GM19099 (cell line): ENCODE data around the gene MSANTD4.

Source experiments
- POLR2A ChIP-seq: IDR thresholded peaks from 3 replicates; pipeline ENCODE4 v1.6.1; 2011; ENCODE audit warnings: low read depth; ENCODE audit not compliant: insufficient read length; ENCODE audit errors: extremely low read depth

MSANTD4 gene

GRCh38 chr11:105960252-105961245, 61.5 kb downstream of the MSANTD4 start:
- no peak for TF ChIP-seq POLR2A
